ENCODE results near the gene TMEM52B.
A peak's percentile ranks its signal among the peaks of the same experiment; 100 is the strongest.
"Not testable (repeated sequence)": the region's sequence is repeated elsewhere in the genome, so short reads cannot be mapped to it uniquely, and the experiment has no call there.

The TMEM52B gene

GRCh38 chr12:10171973-10172728, 6.7 kb upstream of the TMEM52B start, which contains the start of gene OLR1:
TSS of gene OLR1 (minus strand) at chr12:10172132. CDS start at chr12:10172077, 55 bp downstream.
- DNase-seq, result no peak

GRCh38 chr12:10174986-10175614, 3.7 kb upstream of the TMEM52B start:
- no peak for DNase-seq

- DNase-seq, result no peak
These were observed 2.8 kb upstream of the TMEM52B start for GRCh38 chr12:10175846-10176636.

GRCh38 chr12:10179776-10180181, 947 bp downstream of the TMEM52B start:
- no peak for DNase-seq

GRCh38 chr12:10182354-10183049, 3.7 kb downstream of the TMEM52B start:
- DNase-seq, result peak; percentile 9 to 13

GRCh38 chr12:10184261-10184843, 5.5 kb downstream of the TMEM52B start:
- DNase-seq, result peak in 1 of 2 experiments; percentile 6

- DNase-seq, result peak; percentile 16 to 29
These were observed 7.5 kb downstream of the TMEM52B start for GRCh38 chr12:10186299-10186698.

- not testable (repeated sequence) for DNase-seq
These were observed 8.1 kb downstream of the TMEM52B start for GRCh38 chr12:10186958-10187357.

GRCh38 chr12:10189653-10190052, 10.8 kb downstream of the TMEM52B start:
- peak; percentile 1 to 12 for DNase-seq

- peak; percentile 31 to 51 for DNase-seq
These were observed 11.9 kb downstream of the TMEM52B start for GRCh38 chr12:10190558-10191388.

- DNase-seq, result no peak
These were observed 13.0 kb downstream of the TMEM52B start for GRCh38 chr12:10191865-10192264.

GRCh38 chr12:10194160-10194670, 15.4 kb downstream of the TMEM52B start:
- DNase-seq, result no peak

- DNase-seq, result peak; percentile 8 to 31
These were observed 17.4 kb downstream of the TMEM52B start for GRCh38 chr12:10196210-10196609.

GRCh38 chr12:10197879-10198278, 19.0 kb downstream of the TMEM52B start:
- no peak for DNase-seq

GRCh38 chr12:10204495-10204894, 25.7 kb downstream of the TMEM52B start:
- DNase-seq, result not testable (repeated sequence)

- DNase-seq, result no peak
These were observed 26.5 kb downstream of the TMEM52B start for GRCh38 chr12:10205220-10205807.

- DNase-seq, result no peak
These were observed 28.3 kb downstream of the TMEM52B start for GRCh38 chr12:10207136-10207535.

GRCh38 chr12:10210225-10210624, 31.4 kb downstream of the TMEM52B start:
- no peak for DNase-seq

- no peak for DNase-seq
These were observed 32.5 kb downstream of the TMEM52B start for GRCh38 chr12:10211101-10211939.
